HUES48 (cell line): ENCODE results near the gene WNT7B.

Source experiments
- H3K27ac ChIP-seq: one replicate; pipeline ENCODE4 v1.7.0; 2013; ENCODE audit warnings: low read depth, low read length, inconsistent platforms
- H3K27me3 ChIP-seq: 2 replicates; pipeline ENCODE4 v1.6.1; 2013; ENCODE audit warnings: mild to moderate bottlenecking, low read length; ENCODE audit not compliant: control insufficient read depth, insufficient read depth
- H3K36me3 ChIP-seq: 2 replicates; pipeline ENCODE4 v1.6.1; 2013; ENCODE audit warnings: low read length; ENCODE audit not compliant: control insufficient read depth, insufficient read depth
- H3K4me1 ChIP-seq: 2 replicates; pipeline ENCODE4 v1.6.1; 2013; ENCODE audit warnings: mild to moderate bottlenecking, low read length; ENCODE audit not compliant: control insufficient read depth, insufficient read depth
- H3K4me3 ChIP-seq: 2 replicates; pipeline ENCODE4 v1.5.1; 2013; ENCODE audit warnings: mild to moderate bottlenecking, low read depth, low read length
- H3K9ac ChIP-seq: 2 replicates; pipeline ENCODE4 v1.6.1; 2013; ENCODE audit warnings: mild to moderate bottlenecking, low read depth, low read length, moderate library complexity
- H3K9me3 ChIP-seq: 2 replicates; pipeline ENCODE4 v1.6.1; 2013; ENCODE audit warnings: low read length; ENCODE audit not compliant: control insufficient read depth, insufficient read depth

Gene WNT7B

GRCh38 chr22:45933506-45934167 lies 43.3 kb downstream of the WNT7B start:
- Histone ChIP-seq H3K9ac (no peak overlapping the region), H3K4me1 (no peaks in the 10 kb centered on the region), H3K9me3 (no peaks in the 10 kb centered on the region), H3K27me3 (no peaks in the 10 kb centered on the region), H3K36me3 (no peaks in the 10 kb centered on the region), H3K4me3 (no peak overlapping the region), H3K27ac (no peak overlapping the region)

GRCh38 chr22:45932071-45932470 lies 44.9 kb downstream of the WNT7B start:
- Histone ChIP-seq H3K27ac (no peak overlapping the region), H3K9ac (no peak overlapping the region), H3K9me3 (no peaks in the 10 kb centered on the region), H3K27me3 (no peaks in the 10 kb centered on the region), H3K4me3 (no peak overlapping the region), H3K4me1 (no peaks in the 10 kb centered on the region), H3K36me3 (no peaks in the 10 kb centered on the region)

DNA sequence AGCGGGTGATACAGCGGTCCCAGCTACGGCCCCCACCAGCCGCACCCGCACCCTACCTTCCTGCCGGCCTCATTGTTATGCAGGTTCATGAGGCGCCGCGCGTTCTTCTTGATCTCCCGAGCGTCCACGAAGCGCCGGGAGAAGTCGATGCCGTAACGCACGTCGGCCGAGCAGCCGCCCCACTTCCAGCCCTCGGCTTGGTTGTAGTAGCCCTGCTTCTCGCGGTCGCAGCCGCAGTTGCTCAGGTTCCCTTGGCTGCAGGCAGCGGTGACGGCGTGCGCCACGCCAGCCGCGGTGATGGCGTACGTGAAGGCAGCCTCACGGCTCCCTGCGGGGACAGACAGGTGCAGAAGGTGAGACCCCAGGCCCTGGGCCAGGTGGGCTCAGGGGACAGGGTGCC lies 45.9 kb downstream of the WNT7B start:
- Histone ChIP-seq H3K4me1 (no peaks in the 10 kb centered on the region), H3K36me3 (no peaks in the 10 kb centered on the region), H3K27me3 (no peaks in the 10 kb centered on the region), H3K27ac (no peak overlapping the region), H3K4me3 (no peak overlapping the region), H3K9ac (no peak overlapping the region), H3K9me3 (no peaks in the 10 kb centered on the region)

- H3K9ac ChIP-seq: no peak overlapping the region
- H3K36me3 ChIP-seq: no peaks in the 10 kb centered on the region
- H3K4me1 ChIP-seq: no peaks in the 10 kb centered on the region
- H3K27ac ChIP-seq: no peak overlapping the region
- H3K4me3 ChIP-seq: no peak overlapping the region
- H3K9me3 ChIP-seq: no peaks in the 10 kb centered on the region
- no peaks in the 10 kb centered on the region for H3K27me3 ChIP-seq
These were observed 46.6 kb downstream of the WNT7B start for GRCh38 chr22:45930324-45930723.

DNA sequence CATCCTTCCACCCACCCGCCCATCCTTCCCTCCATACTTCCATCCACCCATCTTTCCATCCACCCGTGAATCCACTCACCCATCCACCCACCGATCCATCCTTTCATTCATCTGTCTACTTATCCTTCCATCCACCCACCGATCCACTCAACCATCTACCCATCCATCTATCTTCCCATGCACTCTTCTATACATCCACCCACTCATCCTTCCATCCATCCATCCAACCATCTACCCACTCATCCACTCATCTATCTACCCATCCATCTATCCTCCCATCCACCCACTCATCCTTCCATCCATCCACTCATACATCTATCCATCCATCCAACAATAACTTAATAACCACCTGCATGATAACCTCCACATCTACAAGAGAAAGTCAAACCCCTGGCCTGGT lies 47.3 kb downstream of the WNT7B start:
- no peak overlapping the region for H3K27ac ChIP-seq
- no peaks in the 10 kb centered on the region for H3K4me1 ChIP-seq
- no peaks in the 10 kb centered on the region for H3K9me3 ChIP-seq
- no peaks in the 10 kb centered on the region for H3K27me3 ChIP-seq
- no peak overlapping the region for H3K9ac ChIP-seq
- no peaks in the 10 kb centered on the region for H3K36me3 ChIP-seq
- H3K4me3 ChIP-seq: no peak overlapping the region

GRCh38 chr22:45928726-45929368 lies 48.1 kb downstream of the WNT7B start:
- no peaks in the 10 kb centered on the region for H3K9me3 ChIP-seq
- no peaks in the 10 kb centered on the region for H3K36me3 ChIP-seq
- no peaks in the 10 kb centered on the region for H3K4me1 ChIP-seq
- no peak overlapping the region for H3K4me3 ChIP-seq
- no peak overlapping the region for H3K9ac ChIP-seq
- H3K27me3 ChIP-seq: no peaks in the 10 kb centered on the region
- no peak overlapping the region for H3K27ac ChIP-seq

- H3K9me3 ChIP-seq: no peaks in the 10 kb centered on the region
- H3K36me3 ChIP-seq: no peaks in the 10 kb centered on the region
- no peaks in the 10 kb centered on the region for H3K27me3 ChIP-seq
- H3K27ac ChIP-seq: no peak overlapping the region
- H3K9ac ChIP-seq: no peak overlapping the region
- no peaks in the 10 kb centered on the region for H3K4me1 ChIP-seq
- no peak overlapping the region for H3K4me3 ChIP-seq
These were observed 49.9 kb downstream of the WNT7B start for GRCh38 chr22:45927059-45927458.

DNA sequence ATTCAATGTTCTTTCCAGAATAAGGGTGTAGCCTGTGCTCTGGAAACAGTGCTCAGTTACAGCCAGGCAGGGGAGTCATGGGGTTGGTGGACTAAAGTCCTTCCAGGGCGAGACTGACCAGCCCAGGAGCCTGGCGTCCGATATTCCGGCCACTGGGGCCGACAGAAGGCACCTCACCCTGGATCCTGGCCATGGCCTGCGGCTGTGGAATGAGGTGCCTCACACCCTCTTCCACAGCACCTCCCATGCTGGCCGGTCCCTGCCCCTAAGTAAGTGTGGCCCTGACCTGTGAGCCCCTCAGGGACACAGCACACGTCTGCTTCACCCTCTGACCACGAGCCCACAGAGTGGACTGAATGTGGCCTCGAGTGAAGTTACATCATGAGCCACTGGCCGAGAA lies 50.5 kb downstream of the WNT7B start:
- Histone ChIP-seq H3K36me3 (no peaks in the 10 kb centered on the region), H3K9me3 (no peaks in the 10 kb centered on the region), H3K4me1 (no peaks in the 10 kb centered on the region), H3K27ac (no peak overlapping the region), H3K4me3 (no peak overlapping the region), H3K9ac (no peak overlapping the region), H3K27me3 (no peaks in the 10 kb centered on the region)

DNA sequence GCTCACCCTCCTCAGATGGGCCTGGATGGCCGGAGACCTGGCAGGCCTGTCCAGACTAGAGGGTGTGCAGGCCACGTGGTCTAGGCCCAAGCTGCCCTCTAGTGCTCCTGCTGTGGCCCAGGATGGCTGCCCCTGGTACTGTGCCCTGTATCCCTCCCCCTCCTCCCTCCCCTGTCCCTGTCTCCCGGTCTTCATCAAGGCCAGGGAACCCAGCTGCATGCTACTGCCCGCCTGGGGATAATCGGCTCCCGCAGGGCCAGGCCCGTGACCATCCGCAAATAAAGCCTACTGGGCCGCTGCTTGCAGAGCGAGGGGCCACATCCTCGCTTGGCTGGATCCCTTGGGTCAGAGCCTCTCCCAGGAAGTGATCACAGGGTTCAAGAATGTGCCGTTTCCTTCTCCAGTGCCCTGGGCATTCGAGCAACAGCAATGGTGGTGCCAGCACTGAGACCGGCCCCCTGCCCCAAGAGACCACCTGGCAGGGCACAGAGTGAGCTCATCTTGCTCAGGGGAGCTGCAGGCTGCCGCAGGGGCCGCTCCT lies 51.1 kb downstream of the WNT7B start:
- Histone ChIP-seq H3K4me3 (no peak overlapping the region), H3K9me3 (no peaks in the 10 kb centered on the region), H3K27ac (no peak overlapping the region), H3K4me1 (no peaks in the 10 kb centered on the region), H3K27me3 (no peaks in the 10 kb centered on the region), H3K9ac (no peak overlapping the region), H3K36me3 (no peaks in the 10 kb centered on the region)

- Histone ChIP-seq H3K36me3 (no peaks in the 10 kb centered on the region), H3K9me3 (no peaks in the 10 kb centered on the region), H3K4me1 (no peaks in the 10 kb centered on the region), H3K27ac (no peak overlapping the region), H3K27me3 (no peaks in the 10 kb centered on the region), H3K9ac (no peak overlapping the region), H3K4me3 (no peak overlapping the region)
These were observed 53.1 kb downstream of the WNT7B start for GRCh38 chr22:45923835-45924234.

DNA sequence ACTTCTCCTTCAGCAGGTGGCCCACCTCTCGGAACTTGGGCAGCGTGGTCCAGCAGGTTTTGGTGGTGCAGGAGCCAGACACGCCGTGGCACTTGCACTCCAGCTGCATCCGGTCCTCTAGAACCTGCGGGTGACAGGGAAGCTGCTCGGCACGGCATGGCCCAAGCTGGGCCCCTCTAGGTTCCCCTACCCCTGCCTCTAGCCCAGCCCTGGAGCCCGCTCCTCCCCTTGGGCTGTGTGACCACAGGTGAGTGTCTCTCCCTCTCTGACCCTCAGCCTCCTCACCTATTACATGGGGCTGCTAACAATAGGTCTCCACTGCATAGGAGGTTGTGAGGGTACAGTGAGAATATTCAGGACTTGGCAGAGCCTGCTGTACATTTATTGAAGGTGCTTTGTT lies 53.8 kb downstream of the WNT7B start:
- Histone ChIP-seq H3K27ac (no peak overlapping the region), H3K9me3 (no peaks in the 10 kb centered on the region), H3K9ac (no peak overlapping the region), H3K4me3 (no peak overlapping the region), H3K4me1 (no peaks in the 10 kb centered on the region), H3K27me3 (no peaks in the 10 kb centered on the region), H3K36me3 (no peaks in the 10 kb centered on the region)
